ENCODE measurements around the gene DENND1B.
A peak's percentile ranks its signal among the peaks of the same experiment; 100 is the strongest.

The DENND1B gene

GRCh38 chr1:197659171-197659570 lies 116.1 kb downstream of the DENND1B start:
- no peak for DNase-seq (ENCODE audit: extremely low spot score, insufficient read length, low read depth)
- FAIRE-seq = no peak

DNA sequence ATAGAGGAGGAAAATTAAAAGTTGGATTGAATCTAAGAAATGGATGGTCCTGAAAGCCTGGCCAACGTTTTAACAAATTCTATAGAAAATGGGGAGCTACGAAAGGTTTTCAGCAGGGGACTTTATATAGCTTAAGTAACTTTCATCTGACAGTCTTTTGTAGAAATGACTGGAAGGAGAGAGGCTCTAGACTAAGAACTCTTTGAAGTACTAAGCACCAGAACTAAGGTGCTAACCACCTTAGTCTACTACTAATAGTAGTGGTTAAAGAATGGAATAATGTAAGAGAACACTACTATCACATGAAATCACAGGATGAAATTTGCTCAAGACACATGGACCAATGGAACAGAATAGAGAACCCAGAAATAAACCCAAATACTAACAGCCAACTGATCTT lies 126.1 kb downstream of the DENND1B start:
- DNase-seq (ENCODE audit: extremely low spot score, insufficient read length, low read depth) = no peak
- FAIRE-seq = no peak

DNA sequence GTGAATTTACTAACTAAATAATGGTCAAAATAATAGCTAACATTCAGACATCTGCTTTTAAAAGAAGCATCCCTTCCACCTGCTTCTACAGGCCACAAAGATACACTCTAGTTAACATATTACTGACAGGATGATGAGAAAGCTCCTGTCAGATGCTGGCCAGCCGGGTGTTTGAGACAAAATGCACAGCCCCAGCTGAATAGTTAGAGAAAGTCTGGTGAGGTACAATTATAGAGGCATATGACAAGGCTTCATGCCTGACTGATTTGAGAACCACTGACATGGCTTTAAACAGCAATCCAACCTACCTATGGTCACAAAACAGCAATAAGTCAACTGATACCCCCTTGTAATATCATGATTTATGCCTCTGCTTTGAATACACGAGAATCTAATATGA lies 137.0 kb downstream of the DENND1B start:
- DNase-seq (ENCODE audit: extremely low spot score, insufficient read length, low read depth) = no peak
- FAIRE-seq = no peak

GRCh38 chr1:197637406-197637805 lies 137.9 kb downstream of the DENND1B start:
- DNase-seq (ENCODE audit: extremely low spot score, insufficient read length, low read depth) (no peak), FAIRE-seq (no peak)

DNA sequence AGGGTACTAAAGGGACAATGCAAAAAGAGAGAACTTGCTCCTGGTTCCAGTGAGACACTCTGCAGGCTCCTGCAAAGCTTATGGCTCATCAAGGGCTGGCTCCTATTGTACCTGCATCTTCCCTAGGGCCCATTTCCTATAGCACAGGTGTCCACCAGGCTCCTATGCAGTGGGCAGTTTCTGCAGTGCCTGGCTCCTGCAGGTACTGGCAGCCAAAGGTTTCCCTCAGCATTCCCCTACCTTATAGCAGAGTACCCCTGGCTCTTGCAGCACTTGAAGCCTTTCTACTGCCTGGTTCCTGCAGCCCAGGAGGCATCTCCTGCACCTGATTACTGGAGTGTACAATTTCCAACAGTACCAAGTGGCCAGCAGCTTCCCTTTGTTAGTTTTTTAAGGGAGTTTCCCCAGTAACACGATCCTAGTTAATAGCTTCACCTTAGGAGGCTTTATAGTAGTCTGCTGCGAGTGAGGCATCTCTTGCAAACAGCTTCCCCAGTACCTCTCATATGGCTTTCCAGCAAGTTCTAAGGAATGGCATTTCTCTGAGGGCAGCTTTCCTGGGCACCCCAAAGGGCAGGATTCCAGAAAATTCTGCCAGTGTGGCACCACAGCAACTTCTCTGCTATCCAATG lies 141.7 kb downstream of the DENND1B start:
- FAIRE-seq (no peak), DNase-seq (ENCODE audit: extremely low spot score, insufficient read length, low read depth) (no peak)

DNA sequence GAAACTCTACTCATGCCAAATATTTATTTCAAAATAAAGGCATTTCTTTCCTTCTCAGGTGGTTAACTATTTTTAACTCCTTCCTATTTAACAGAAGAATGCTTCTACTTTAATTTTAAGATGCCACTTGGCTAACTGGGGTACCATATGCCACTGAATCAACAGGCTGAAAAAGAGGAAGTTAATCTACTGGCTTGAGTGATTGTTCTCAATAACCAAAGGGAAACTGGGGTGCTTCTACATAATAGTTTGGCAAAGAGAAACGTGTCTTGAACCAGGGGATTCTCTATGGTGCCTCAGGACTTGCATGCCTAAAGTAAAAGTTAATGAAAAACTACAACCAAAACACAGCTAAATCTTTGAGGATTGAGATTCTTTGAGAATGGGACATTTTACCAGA lies 142.6 kb downstream of the DENND1B start:
- FAIRE-seq (no peak), DNase-seq (ENCODE audit: extremely low spot score, insufficient read length, low read depth) (no peak)

GRCh38 chr1:197632005-197632404 lies 143.3 kb downstream of the DENND1B start:
- no peak for DNase-seq (ENCODE audit: extremely low spot score, insufficient read length, low read depth)
- FAIRE-seq = no peak

- FAIRE-seq = no peak
Observed at GRCh38 chr1:197622371-197622770, 152.9 kb downstream of the DENND1B start.

DNA sequence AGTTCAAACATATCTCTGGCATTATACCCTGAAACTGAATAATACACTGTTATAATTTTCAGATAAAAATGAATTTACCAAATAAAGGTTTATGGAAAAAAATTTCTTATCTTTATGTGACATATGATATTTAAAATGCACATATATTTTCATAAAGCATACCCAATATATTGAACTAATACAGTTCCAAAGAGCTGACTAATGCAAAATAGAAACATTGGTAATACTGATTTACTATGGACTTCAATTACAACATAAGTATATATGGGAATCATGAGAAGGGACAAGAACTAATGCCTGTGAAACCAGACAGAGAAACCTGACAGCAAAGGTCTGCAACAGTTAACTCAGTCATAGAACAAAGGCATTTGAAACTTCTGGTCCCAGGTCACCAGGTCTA lies 153.5 kb downstream of the DENND1B start:
- FAIRE-seq = no peak

More at GRCh38 chr1:197622371-197622770, 152.9 kb downstream of the DENND1B start:
- DNase-seq (ENCODE audit: extremely low spot score, insufficient read length, low read depth) = no peak

DNA sequence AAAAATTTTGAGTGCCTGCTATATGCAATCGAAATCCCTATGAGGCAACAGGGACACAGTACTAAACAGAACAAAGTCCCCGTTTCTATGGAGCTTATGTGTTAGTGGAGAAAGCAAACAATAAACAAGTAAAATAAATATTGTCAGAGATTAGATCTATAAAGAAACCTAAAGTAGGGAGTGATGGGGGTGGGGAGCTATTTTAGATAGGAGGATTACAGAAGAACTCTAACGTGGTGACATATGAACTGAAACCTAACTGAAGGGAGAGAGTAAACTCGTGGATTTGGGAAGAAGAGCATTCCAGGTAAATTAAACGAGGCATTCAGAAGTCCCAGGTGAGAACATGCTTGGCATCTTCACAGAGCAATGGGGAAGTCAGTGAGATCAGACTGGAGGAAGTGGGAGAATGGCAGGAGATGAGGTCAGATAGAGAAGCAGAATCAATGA lies 154.5 kb downstream of the DENND1B start:
- DNase-seq (ENCODE audit: extremely low spot score, insufficient read length, low read depth) (no peak), FAIRE-seq (no peak)

More for the DNA sequence above, 153.5 kb downstream of the DENND1B start:
- DNase-seq (ENCODE audit: extremely low spot score, insufficient read length, low read depth) = no peak

GRCh38 chr1:197619008-197619640 lies 156.2 kb downstream of the DENND1B start:
- DNase-seq (ENCODE audit: extremely low spot score, insufficient read length, low read depth) = no peak
- no peak for FAIRE-seq

DNA sequence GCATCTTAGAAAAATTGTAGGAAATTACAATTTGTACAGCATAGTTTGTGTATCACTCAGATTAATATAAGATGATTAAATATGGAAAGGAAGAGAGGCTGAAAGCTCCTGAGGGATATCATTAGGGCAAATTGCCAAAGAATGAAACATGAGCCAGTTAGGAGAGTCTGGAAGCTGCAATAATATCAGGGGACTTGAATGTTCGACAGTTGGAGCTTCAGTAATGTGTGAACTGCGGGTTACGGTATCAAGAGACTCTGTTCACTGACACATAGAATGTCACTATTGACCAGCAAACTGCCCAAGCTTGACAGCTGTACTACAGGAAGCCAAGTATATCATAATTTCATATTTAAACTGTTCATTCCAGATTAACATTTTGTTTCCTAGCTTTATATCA lies 157.2 kb downstream of the DENND1B start:
- no peak for DNase-seq (ENCODE audit: extremely low spot score, insufficient read length, low read depth)
- no peak for FAIRE-seq

DNA sequence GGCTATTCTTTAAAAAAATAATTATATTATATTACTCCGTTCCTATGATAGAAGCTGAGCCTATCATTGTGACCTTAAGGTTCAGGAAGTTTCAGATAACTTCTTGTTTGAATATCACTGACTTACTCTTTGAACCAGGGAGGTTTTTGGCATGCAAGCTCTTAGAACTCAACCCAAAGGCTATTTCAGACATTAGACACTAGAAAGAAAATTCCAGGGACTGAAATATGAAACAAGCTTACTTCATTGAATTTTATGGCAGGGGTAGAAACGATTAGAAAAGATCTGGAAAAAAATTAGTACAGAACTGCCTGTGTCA lies 159.6 kb downstream of the DENND1B start:
- FAIRE-seq = no peak

GRCh38 chr1:197614916-197615692 lies 160.2 kb downstream of the DENND1B start:
- FAIRE-seq (peak; percentile 39), DNase-seq (ENCODE audit: extremely low spot score, insufficient read length, low read depth) (no peak)

More for the DNA sequence above, 159.6 kb downstream of the DENND1B start:
- no peak for DNase-seq (ENCODE audit: extremely low spot score, insufficient read length, low read depth)

- FAIRE-seq (no peak), DNase-seq (ENCODE audit: extremely low spot score, insufficient read length, low read depth) (no peak)
Observed at GRCh38 chr1:197606168-197606845, 169.0 kb downstream of the DENND1B start.

DNA sequence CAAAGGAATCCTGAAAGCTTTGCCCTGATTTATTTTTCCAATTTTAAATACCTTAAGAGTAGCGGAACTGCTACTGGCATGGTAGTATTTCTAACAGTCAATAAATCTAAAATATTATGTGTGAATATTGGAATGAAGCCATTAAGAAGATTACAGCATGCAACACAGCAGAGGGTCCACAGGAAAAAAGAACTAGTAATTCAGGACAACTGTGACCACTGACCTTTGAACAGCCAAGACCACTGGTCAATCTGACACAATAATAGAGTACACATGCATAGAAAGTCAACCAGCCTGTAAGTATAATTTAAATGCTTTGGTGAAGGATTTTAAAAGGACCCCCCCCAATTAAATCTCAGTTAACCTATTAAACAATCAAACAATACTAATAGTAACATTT lies 171.0 kb downstream of the DENND1B start:
- DNase-seq (ENCODE audit: extremely low spot score, insufficient read length, low read depth) = no peak
- no peak for FAIRE-seq

DNA sequence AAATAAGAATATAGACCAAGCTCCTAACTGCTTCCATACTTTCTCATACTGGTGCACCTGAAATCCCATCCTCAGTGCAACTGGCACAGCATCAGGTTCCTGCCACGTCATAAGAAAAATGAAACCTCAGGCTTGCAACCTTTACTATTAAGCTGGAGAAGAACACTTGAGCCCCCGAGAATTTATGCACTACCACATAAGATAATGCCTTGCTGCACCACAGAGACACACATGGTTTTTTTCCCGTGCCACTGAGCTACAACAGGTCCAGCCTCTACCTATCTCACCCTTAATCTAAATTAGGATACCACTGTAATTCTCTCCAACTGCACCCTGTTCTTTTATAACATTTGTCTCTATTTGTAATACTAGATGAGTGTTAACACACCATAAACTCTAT lies 174.5 kb downstream of the DENND1B start:
- DNase-seq (ENCODE audit: extremely low spot score, insufficient read length, low read depth) (no peak), FAIRE-seq (no peak)

GRCh38 chr1:197599789-197600188 lies 175.5 kb downstream of the DENND1B start:
- no peak for FAIRE-seq
- no peak for DNase-seq (ENCODE audit: extremely low spot score, insufficient read length, low read depth)

DNA sequence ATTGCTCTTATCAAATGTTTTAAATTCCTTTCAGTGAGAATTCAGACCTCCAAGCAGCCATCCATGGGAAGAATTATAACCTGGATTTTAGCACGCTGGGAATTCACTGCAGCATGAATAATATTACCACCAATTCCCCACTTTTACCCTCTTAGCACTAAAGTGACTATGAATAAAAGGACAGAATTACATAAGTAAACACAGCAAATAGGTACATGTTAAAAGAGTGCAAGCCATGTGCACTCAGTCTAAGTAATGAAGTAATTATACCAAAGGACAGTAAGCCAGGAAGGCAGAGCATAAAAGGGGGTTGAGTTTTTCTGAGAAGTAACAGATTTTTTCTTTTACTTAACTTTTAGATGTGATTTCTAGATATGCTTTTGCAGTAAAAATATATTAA lies 176.3 kb downstream of the DENND1B start:
- no peak for FAIRE-seq
- DNase-seq (ENCODE audit: extremely low spot score, insufficient read length, low read depth) = no peak

GRCh38 chr1:197595304-197595904 lies 179.9 kb downstream of the DENND1B start:
- no peak for DNase-seq (ENCODE audit: extremely low spot score, insufficient read length, low read depth)
- no peak for FAIRE-seq

Data from GM18507 (cell line).